H1 (cell line): ENCODE measurements around the gene LMAN1L. TPM values are rescaled to one million over a fixed set of nuclear protein-coding genes. Genes with fewer than 3 reads are reported as not detected.

Experiments used
- CTCF ChIA-PET: fragments of 300-600 bp; sonication (Branson Sonifier 250); formaldehyde crosslinking; loops from one replicate; lab custom pipeline; 2021; ENCODE audit not compliant: partially characterized antibody; lab: Charles Lee
- POLR2A ChIA-PET: fragments of 300-600 bp; sonication (Branson Sonifier 250); formaldehyde crosslinking; loops from one replicate; lab custom pipeline; 2021; ENCODE audit warnings: inconsistent platforms; ENCODE audit not compliant: partially characterized antibody; lab: Charles Lee
- DNase-seq, 2 experiments: peaks; one replicate each; pipeline versions ENCODE4 v3.0.0 to v3.0.0-alpha.2; 2010 to 2022; ENCODE audit warnings: low spot score in 2 of 2, low read depth in 1 of 2, mixed read lengths in 1 of 2
- FAIRE-seq: peaks from 2 replicates; lab custom pipeline; 2011; peaks lifted over from hg19 to GRCh38; lab: Jason Lieb, UNC
- H2AFZ ChIP-seq: 2 replicates; pipeline ENCODE4 v1.8.1; 2012; ENCODE audit warnings: low read length, inconsistent platforms
- H2AK5ac ChIP-seq: 2 replicates; pipeline ENCODE4 v1.6.1; 2013; ENCODE audit warnings: low read depth, low read length
- H2BK120ac ChIP-seq: replicated peaks from 2 replicates; pipeline ENCODE3; 2013; ENCODE audit warnings: low read depth, low read length, inconsistent platforms
- H2BK12ac ChIP-seq: 2 replicates; pipeline ENCODE4 v1.6.1; 2013; ENCODE audit warnings: low read depth, low read length
- H2BK15ac ChIP-seq: 2 replicates; pipeline ENCODE4 v1.6.1; 2013; ENCODE audit warnings: low read length
- H2BK20ac ChIP-seq: 2 replicates; pipeline ENCODE4 v1.6.1; 2013; ENCODE audit warnings: low read length
- H2BK5ac ChIP-seq: 2 replicates; pipeline ENCODE4 v1.6.1; 2013; ENCODE audit warnings: low read depth, low read length
- H3K14ac ChIP-seq: 2 replicates; pipeline ENCODE4 v1.6.1; 2013; ENCODE audit warnings: inconsistent platforms; ENCODE audit not compliant: insufficient read length
- H3K18ac ChIP-seq: 2 replicates; pipeline ENCODE4 v1.6.1; 2013; ENCODE audit warnings: low read length; ENCODE audit errors: extremely low read depth
- H3K23ac ChIP-seq: 2 replicates; pipeline ENCODE4 v1.6.1; 2013; ENCODE audit warnings: inconsistent platforms; ENCODE audit not compliant: insufficient read length
- H3K23me2 ChIP-seq: 2 replicates; pipeline ENCODE4 v1.6.1; 2013; ENCODE audit warnings: low read depth, low read length
- H3K27ac ChIP-seq: 2 replicates; pipeline ENCODE4 v1.6.1; 2011; ENCODE audit warnings: low read depth, low read length, inconsistent platforms
- H3K27me3 ChIP-seq, 4 experiments: replicated peaks in 1 of 4; 1 replicate in 1 of 4; 2 replicates in 3 of 4; pipeline versions ENCODE4 v1.6.1 to v1.8.1; 2011 to 2013; ENCODE audit warnings: low read length in 3 of 4, mild to moderate bottlenecking in 3 of 4, inconsistent platforms in 2 of 4, mixed read lengths in 2 of 4, moderate library complexity in 1 of 4; ENCODE audit not compliant: control insufficient read depth in 3 of 4, insufficient read depth in 3 of 4; ENCODE audit errors: extremely low read depth in 1 of 4
- H3K36me3 ChIP-seq, 4 experiments: 2 replicates each; pipeline versions ENCODE4 v1.6.1 to v1.8.1; 2011 to 2013; ENCODE audit warnings: mild to moderate bottlenecking in 4 of 4, low read length in 3 of 4, moderate library complexity in 2 of 4, control low read depth in 1 of 4, inconsistent platforms in 1 of 4; ENCODE audit not compliant: insufficient read depth in 4 of 4, control insufficient read depth in 2 of 4
- H3K4ac ChIP-seq: replicated peaks from 2 replicates; pipeline ENCODE3; 2013; ENCODE audit warnings: low read length, low read depth, mixed read lengths, inconsistent platforms; ENCODE audit not compliant: insufficient read length
- H3K4me1 ChIP-seq, 4 experiments: replicated peaks in 1 of 4; 1 replicate in 1 of 4; 2 replicates in 3 of 4; pipeline versions ENCODE4 v1.6.1 to v1.8.1; 2011 to 2013; ENCODE audit warnings: low read length in 3 of 4, inconsistent platforms in 2 of 4, mixed read lengths in 1 of 4; ENCODE audit not compliant: insufficient read depth in 4 of 4, control insufficient read depth in 3 of 4
- H3K4me2 ChIP-seq, 2 experiments: 2 replicates each; pipeline versions ENCODE4 v1.6.1 to v1.8.1; 2011 to 2013; ENCODE audit warnings: low read depth in 2 of 2, low read length in 2 of 2, control low read depth in 1 of 2, inconsistent platforms in 1 of 2, mild to moderate bottlenecking in 1 of 2; ENCODE audit not compliant: insufficient read depth in 1 of 2
- H3K4me3 ChIP-seq, 4 experiments: fragments of 200-600, 300-600 bp in 1 of 4; sonication (generic), shearing (Covaris generic), sonication (Bioruptor Twin) in 1 of 4; 2 replicates each; pipeline versions ENCODE4 v1.5.1 to v1.8.1; 2011 to 2016; ENCODE audit warnings: low read length in 4 of 4, low read depth in 3 of 4, control low read depth in 2 of 4, inconsistent platforms in 2 of 4, mild to moderate bottlenecking in 2 of 4, mixed read lengths in 1 of 4, moderate library complexity in 1 of 4; ENCODE audit not compliant: insufficient read depth in 2 of 4; ENCODE audit errors: extremely low read depth in 1 of 4
- H3K56ac ChIP-seq: replicated peaks from 2 replicates; pipeline ENCODE3; 2013; ENCODE audit warnings: low read depth, mild to moderate bottlenecking, mixed read lengths, low read length, inconsistent platforms; ENCODE audit not compliant: insufficient read length
- H3K79me1 ChIP-seq: 2 replicates; pipeline ENCODE4 v1.6.1; 2013; ENCODE audit warnings: low read depth, low read length, control low read depth
- H3K79me2 ChIP-seq, 2 experiments: 2 replicates each; pipeline versions ENCODE4 v1.6.1 to v1.8.1; 2012 to 2013; ENCODE audit warnings: low read length in 2 of 2, mild to moderate bottlenecking in 2 of 2, inconsistent platforms in 1 of 2; ENCODE audit not compliant: insufficient read depth in 2 of 2, control insufficient read depth in 1 of 2
- H3K9ac ChIP-seq, 4 experiments: replicated peaks in 1 of 4; 1 replicate in 1 of 4; 2 replicates in 3 of 4; pipeline versions ENCODE4 v1.6.1 to v1.8.1; 2011 to 2013; ENCODE audit warnings: low read depth in 3 of 4, low read length in 3 of 4, control low read depth in 2 of 4, mild to moderate bottlenecking in 2 of 4, moderate library complexity in 2 of 4, inconsistent platforms in 1 of 4; ENCODE audit errors: extremely low read depth in 1 of 4
- H3K9me3 ChIP-seq, 2 experiments: 2 replicates each; pipeline versions ENCODE4 v1.6.1 to v1.8.1; 2012 to 2013; ENCODE audit warnings: mild to moderate bottlenecking in 2 of 2, moderate library complexity in 2 of 2, control low read depth in 1 of 2, inconsistent platforms in 1 of 2, low read depth in 1 of 2, low read length in 1 of 2, mixed read lengths in 1 of 2; ENCODE audit not compliant: insufficient read depth in 2 of 2
- H4K20me1 ChIP-seq, 2 experiments: replicated peaks in 1 of 2; 2 replicates each; pipeline versions ENCODE3 to v1.8.1; 2011 to 2013; ENCODE audit warnings: inconsistent platforms in 2 of 2, low read length in 2 of 2, mild to moderate bottlenecking in 1 of 2; ENCODE audit not compliant: insufficient read depth in 2 of 2, control insufficient read depth in 1 of 2
- H4K5ac ChIP-seq: 2 replicates; pipeline ENCODE4 v1.6.1; 2013; ENCODE audit warnings: low read length, low read depth, mixed read lengths, inconsistent platforms; ENCODE audit not compliant: insufficient read length
- H4K8ac ChIP-seq: 2 replicates; pipeline ENCODE4 v1.8.0; 2013; ENCODE audit warnings: mild to moderate bottlenecking, moderate library complexity, low read length, inconsistent platforms; ENCODE audit not compliant: insufficient read depth; ENCODE audit errors: extremely low read depth
- H4K91ac ChIP-seq: replicated peaks from 2 replicates; pipeline ENCODE3; 2013; ENCODE audit warnings: low read length, mixed read lengths, inconsistent platforms; ENCODE audit not compliant: insufficient read length
- BRCA1 ChIP-seq: IDR thresholded peaks from 2 replicates; pipeline ENCODE4 v1.6.1; 2012; ENCODE audit warnings: low read depth, low read length, improper control_type of control experiment
- EGR1 ChIP-seq: IDR thresholded peaks from 2 replicates; pipeline ENCODE4 v1.6.1; 2011; ENCODE audit warnings: low read depth, low read length, borderline replicate concordance
- EP300 ChIP-seq, 2 experiments: IDR thresholded peaks; 1 replicate in 1 of 2; 2 replicates in 1 of 2; pipeline ENCODE4 v1.6.1; 2011 to 2012; ENCODE audit warnings: low read depth in 2 of 2, low read length in 2 of 2, mild to moderate bottlenecking in 2 of 2, borderline replicate concordance in 1 of 2, inconsistent platforms in 1 of 2, moderate library complexity in 1 of 2
- HDAC2 ChIP-seq, 2 experiments: fragments of 300-600 bp in 1 of 2; sonication (generic) in 1 of 2; IDR thresholded peaks; 2 replicates each; pipeline ENCODE4 v1.6.1; 2011 to 2012; ENCODE audit warnings: low read depth in 2 of 2, low read length in 2 of 2, mild to moderate bottlenecking in 2 of 2, moderate library complexity in 2 of 2, borderline replicate concordance in 1 of 2, inconsistent platforms in 1 of 2
- RAD21 ChIP-seq, 2 experiments: IDR thresholded peaks in 1 of 2; conservative IDR thresholded peaks in 1 of 2; 2 replicates each; pipeline ENCODE4 v1.6.1; 2011; ENCODE audit warnings: low read depth in 2 of 2, low read length in 2 of 2, improper control_type of control experiment in 1 of 2, inconsistent platforms in 1 of 2, mild to moderate bottlenecking in 1 of 2, moderate library complexity in 1 of 2
- RNF2 ChIP-seq: fragments of 200-900, 300-1000 bp; sonication (generic); IDR thresholded peaks from 2 replicates; pipeline ENCODE4 v1.7.1; 2016; ENCODE audit warnings: borderline replicate concordance, low read depth, mild to moderate bottlenecking, antibody characterized with exemption, low read length; ENCODE audit not compliant: poor library complexity, severe bottlenecking; ENCODE audit errors: missing control alignments
- SP4 ChIP-seq: IDR thresholded peaks from 2 replicates; pipeline ENCODE4 v1.6.1; 2012; ENCODE audit warnings: low read length, inconsistent platforms
- WGBS, 2 experiments: shearing (Covaris generic) in 1 of 2; methylation state at CpG; one replicate each; pipeline versions ENCODE4 v1.1.6 to v1.1.7; 2013 to 2015; ENCODE audit warnings: low lambda C conversion rate in 2 of 2, mixed read lengths in 2 of 2, inconsistent platforms in 1 of 2, low coverage in 1 of 2, missing lambda C conversion rate in 1 of 2; ENCODE audit not compliant: insufficient replicate concordance in 2 of 2, insufficient coverage in 1 of 2, insufficient read length in 1 of 2; ENCODE audit errors: extremely low coverage in 1 of 2, missing lambda C conversion rate in 1 of 2; 5-methylcytosine and 5-hydroxymethylcytosine counted together
- polyA plus RNA-seq, 7 experiments: library from polyadenylated mRNA; depleted of rRNA in 3 of 7; stranded (reverse) in 5 of 7; unstranded in 2 of 7; fragments of >200 nt in 5 of 7; fragments of 200-250 nt in 2 of 7; gene quantifications; 1 replicate in 5 of 7; 2 replicates in 1 of 7; 4 replicates in 1 of 7; pipeline versions ENCODE4 v1.2.1 to v1.2.3, GENCODE V29; 2011 to 2013; ENCODE audit warnings: missing spikeins in 2 of 7, mixed read lengths in 2 of 7
- total RNA-seq: library from RNA; stranded (reverse); fragmentation: NEBNext Ultra II Directional; extraction: Animal tissue kit (Norgen Biotek cat#: 25700); gene quantifications from 2 replicates; pipeline ENCODE4 v1.2.1, GENCODE V29; 2021
- TF ChIP-seq, protein P1 (sequence below), 3 experiments: IDR thresholded peaks; 1 replicate in 2 of 3; 2 replicates in 1 of 3; pipeline versions ENCODE4 v1.5.1 to v1.6.1; 2011; ENCODE audit warnings: low read length in 3 of 3, mild to moderate bottlenecking in 3 of 3, inconsistent platforms in 2 of 3, low read depth in 1 of 3, moderate library complexity in 1 of 3; ENCODE audit not compliant: insufficient read depth in 1 of 3; ENCODE audit errors: control extremely low read depth in 1 of 3

LMAN1L gene
- total and polyA plus RNA-seq, 2 of the 8 experiments (the other 6 are each of a cell fraction or from before 2014, with no cell fraction given), result not detected

GRCh38 chr15:74835312-74835823 lies 22.7 kb downstream of the LMAN1L start:
- H2BK12ac ChIP-seq, result 0 out of 2 replicates have a peak overlapping the region, but pooled peaks have one; percentile 7
- no peak overlapping the region for H2AK5ac ChIP-seq
- H3K4ac ChIP-seq, result no peak overlapping the region
- no peak overlapping the region for H3K56ac ChIP-seq
- ChIA-PET CTCF (interaction anchor here (0.6 to 6.6 kb wide), 24 partner anchors 9 to 1601 kb away, joined by 3 to 52 read pairs (median 4); partner anchors contain the start of genes CPLX3 and RPP25), POLR2A (interaction anchor here (0.6 to 1.6 kb wide), 2 partner anchors 72 to 76 kb away, joined by 3 read pairs; no protein-coding TSS in a partner anchor)
- 48% methylated on average over 5 of the region's 5 CpGs; no CpG with 5 or more reads in 1 of the 2 experiments for WGBS, 2 experiments
- no peak overlapping the region for H2BK20ac ChIP-seq
- H4K5ac ChIP-seq, result no peak overlapping the region
- H2AFZ ChIP-seq, result no peak overlapping the region
- no peaks in the 10 kb centered on the region for H3K23me2 ChIP-seq
- no peak overlapping the region for H3K9ac ChIP-seq
- H3K9me3 ChIP-seq, result no peaks in the 10 kb centered on the region
- H3K79me2 ChIP-seq, result no peaks in the 10 kb centered on the region
- H3K79me1 ChIP-seq, result no peaks in the 10 kb centered on the region
- no peaks in the 10 kb centered on the region; a peak in 1 of 8 replicates for H3K36me3 ChIP-seq
- H2BK120ac ChIP-seq, result no peak overlapping the region
- no peak overlapping the region for H3K4me2 ChIP-seq
- no peak overlapping the region for H3K18ac ChIP-seq
- H3K27ac ChIP-seq, result peak overlapping the region; percentile 47; the same call in 1 of the 2 replicates
- H3K27me3 ChIP-seq, result no peaks in the 10 kb centered on the region; a peak in 1 of 7 replicates
- H4K20me1 ChIP-seq, result peaks cover 0 to 2% of the 10 kb centered on the region in 2 experiments
- H3K23ac ChIP-seq, result no peak overlapping the region
- FAIRE-seq (peak; percentile 93), DNase-seq (peak; percentile 82 to 98)
- no peak overlapping the region for H2BK15ac ChIP-seq
- no peak overlapping the region for H4K91ac ChIP-seq
- H3K14ac ChIP-seq, result no peak overlapping the region
- H2BK5ac ChIP-seq, result no peak overlapping the region
- H4K8ac ChIP-seq, result no peak overlapping the region
- peaks cover 0 to 4% (median 2%) of the 10 kb centered on the region in 4 experiments; a peak in 4 of 7 replicates for H3K4me1 ChIP-seq
- no peak overlapping the region for H3K4me3 ChIP-seq
- TF ChIP-seq, protein P1, sequence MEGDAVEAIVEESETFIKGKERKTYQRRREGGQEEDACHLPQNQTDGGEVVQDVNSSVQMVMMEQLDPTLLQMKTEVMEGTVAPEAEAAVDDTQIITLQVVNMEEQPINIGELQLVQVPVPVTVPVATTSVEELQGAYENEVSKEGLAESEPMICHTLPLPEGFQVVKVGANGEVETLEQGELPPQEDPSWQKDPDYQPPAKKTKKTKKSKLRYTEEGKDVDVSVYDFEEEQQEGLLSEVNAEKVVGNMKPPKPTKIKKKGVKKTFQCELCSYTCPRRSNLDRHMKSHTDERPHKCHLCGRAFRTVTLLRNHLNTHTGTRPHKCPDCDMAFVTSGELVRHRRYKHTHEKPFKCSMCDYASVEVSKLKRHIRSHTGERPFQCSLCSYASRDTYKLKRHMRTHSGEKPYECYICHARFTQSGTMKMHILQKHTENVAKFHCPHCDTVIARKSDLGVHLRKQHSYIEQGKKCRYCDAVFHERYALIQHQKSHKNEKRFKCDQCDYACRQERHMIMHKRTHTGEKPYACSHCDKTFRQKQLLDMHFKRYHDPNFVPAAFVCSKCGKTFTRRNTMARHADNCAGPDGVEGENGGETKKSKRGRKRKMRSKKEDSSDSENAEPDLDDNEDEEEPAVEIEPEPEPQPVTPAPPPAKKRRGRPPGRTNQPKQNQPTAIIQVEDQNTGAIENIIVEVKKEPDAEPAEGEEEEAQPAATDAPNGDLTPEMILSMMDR (IDR thresholded peaks at IDR 0.05; ENCODE audit: control extremely low read depth in 1 of 3, insufficient read depth in 1 of 3, low read depth in 1 of 3, low read length in 3 of 3), result peak; percentile 73 to 98 (median 97)
- TF ChIP-seq RAD21 (IDR thresholded peaks at IDR 0.05 in 1 of 2, conservative IDR thresholded peaks at IDR 0.05 in 1 of 2; ENCODE audit: low read depth in 2 of 2, low read length in 2 of 2), result peak; percentile 62 to 76
- no peak for TF ChIP-seq RNF2
- peak; percentile 18; the same call in 1 of the 2 replicates for TF ChIP-seq EGR1
- peak in 1 of 2 experiments; percentile 35; a peak in 1 of 3 replicates for TF ChIP-seq EP300 (IDR thresholded peaks at IDR 0.05; ENCODE audit: borderline replicate concordance in 1 of 2, low read depth in 2 of 2, low read length in 2 of 2)
- no peak for TF ChIP-seq HDAC2 (IDR thresholded peaks at IDR 0.05; ENCODE audit: borderline replicate concordance in 1 of 2, low read depth in 2 of 2, low read length in 2 of 2)
- no peak for TF ChIP-seq BRCA1
- TF ChIP-seq SP4, result peak; percentile 55; the same call in 1 of the 2 replicates
